ENCODE results near the gene IRX2.

DNA sequence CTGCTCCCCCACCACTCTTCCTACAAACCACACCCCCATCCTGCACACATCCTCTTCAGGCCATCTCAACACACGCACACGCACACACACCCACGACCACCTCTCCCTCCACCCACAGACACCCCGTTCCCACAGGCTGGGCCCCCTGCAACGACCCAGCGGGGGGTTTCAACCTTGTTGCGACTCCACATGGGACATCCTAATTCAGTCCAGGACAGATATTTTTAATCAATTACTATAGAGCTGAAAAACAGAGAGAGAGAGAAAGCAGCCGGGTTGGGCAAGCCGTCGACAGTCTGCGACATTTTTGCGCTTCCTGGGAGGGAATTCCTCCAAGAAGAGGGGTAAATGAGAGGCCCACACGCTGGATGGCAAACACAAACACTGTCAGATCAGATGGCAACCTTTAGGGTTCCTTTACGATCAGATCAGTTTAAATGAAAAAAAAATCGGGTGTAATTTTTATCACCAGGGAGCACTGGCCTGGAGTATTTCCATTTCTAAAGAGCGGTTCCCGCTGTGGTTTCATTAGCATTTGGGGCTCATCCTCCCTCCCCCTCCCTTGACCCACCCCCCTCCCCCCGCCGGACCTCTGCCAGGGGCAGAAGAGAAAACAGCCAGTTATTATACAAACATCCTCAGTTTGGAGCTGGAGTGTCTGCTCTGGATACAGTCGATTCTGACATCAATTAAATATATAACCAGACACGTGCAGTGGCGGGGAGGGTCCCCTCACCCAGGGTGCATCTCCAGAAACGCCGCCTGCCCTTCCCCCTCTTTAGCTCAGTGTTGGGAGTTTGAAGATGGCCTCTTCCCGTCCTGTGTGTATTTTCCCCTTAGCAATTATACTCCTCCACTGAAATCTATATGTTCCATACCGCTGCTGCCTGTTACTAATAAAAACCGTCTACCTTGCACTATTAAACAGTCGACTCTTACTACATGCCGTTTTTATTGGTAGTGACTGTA is 2.3 kb upstream of the IRX2 start:
- TF ChIP-seq, protein P1, sequence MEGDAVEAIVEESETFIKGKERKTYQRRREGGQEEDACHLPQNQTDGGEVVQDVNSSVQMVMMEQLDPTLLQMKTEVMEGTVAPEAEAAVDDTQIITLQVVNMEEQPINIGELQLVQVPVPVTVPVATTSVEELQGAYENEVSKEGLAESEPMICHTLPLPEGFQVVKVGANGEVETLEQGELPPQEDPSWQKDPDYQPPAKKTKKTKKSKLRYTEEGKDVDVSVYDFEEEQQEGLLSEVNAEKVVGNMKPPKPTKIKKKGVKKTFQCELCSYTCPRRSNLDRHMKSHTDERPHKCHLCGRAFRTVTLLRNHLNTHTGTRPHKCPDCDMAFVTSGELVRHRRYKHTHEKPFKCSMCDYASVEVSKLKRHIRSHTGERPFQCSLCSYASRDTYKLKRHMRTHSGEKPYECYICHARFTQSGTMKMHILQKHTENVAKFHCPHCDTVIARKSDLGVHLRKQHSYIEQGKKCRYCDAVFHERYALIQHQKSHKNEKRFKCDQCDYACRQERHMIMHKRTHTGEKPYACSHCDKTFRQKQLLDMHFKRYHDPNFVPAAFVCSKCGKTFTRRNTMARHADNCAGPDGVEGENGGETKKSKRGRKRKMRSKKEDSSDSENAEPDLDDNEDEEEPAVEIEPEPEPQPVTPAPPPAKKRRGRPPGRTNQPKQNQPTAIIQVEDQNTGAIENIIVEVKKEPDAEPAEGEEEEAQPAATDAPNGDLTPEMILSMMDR (conservative IDR thresholded peaks at IDR 0.05): no peak
- no peak for TF ChIP-seq EZH2 (IDR thresholded peaks at IDR 0.05; ENCODE audit: low read depth)
